Cardiac muscle cell (in vitro differentiated cells and primary cell): ENCODE measurements around the gene GSKIP. TPM values are rescaled to one million over a fixed set of nuclear protein-coding genes. Genes with fewer than 3 reads are reported as not detected.

Source experiments
- DNase-seq, 2 donors: peaks; one replicate each; pipeline versions ENCODE4 v3.0.0 to v3.0.0-alpha.2; 2010 to 2017; ENCODE audit warnings: low read depth in 1 of 2, low spot score in 1 of 2
- H3K27ac ChIP-seq: fragments of 200-600 bp; sonication (generic); 2 replicates; pipeline ENCODE4 v1.5.1; 2016
- H3K27me3 ChIP-seq: fragments of 200-600 bp; sonication (generic); 2 replicates; pipeline ENCODE4 v1.6.0; 2016; ENCODE audit warnings: control low read depth
- H3K36me3 ChIP-seq: fragments of 200-600 bp; sonication (generic); 2 replicates; pipeline ENCODE4 v1.5.1; 2016; ENCODE audit warnings: control low read depth
- H3K4me1 ChIP-seq: fragments of 200-600 bp; sonication (generic); 2 replicates; pipeline ENCODE4 v1.8.1; 2017; ENCODE audit warnings: low read depth, mild to moderate bottlenecking, mixed run types
- H3K4me3 ChIP-seq: fragments of 200-600 bp; sonication (generic); 2 replicates; pipeline ENCODE4 v1.5.1; 2016; ENCODE audit warnings: mild to moderate bottlenecking
- H3K9me3 ChIP-seq: fragments of 200-600 bp; sonication (generic); 2 replicates; pipeline ENCODE4 v1.5.1; 2017; ENCODE audit warnings: low read depth, mild to moderate bottlenecking, control low read depth
- CTCF ChIP-seq: IDR thresholded peaks from 2 replicates; pipeline ENCODE4 v1.5.1; 2012; ENCODE audit warnings: low read depth, mild to moderate bottlenecking, low read length
- polyA plus RNA-seq: library from polyadenylated mRNA; unstranded; fragments of >200 nt; fragmentation: Nextera tagmentation; extraction: Ambion mirVana; gene quantifications from 2 replicates; pipeline ENCODE4 v1.2.1, GENCODE V29; 2016
- total RNA-seq: library from RNA; depleted of rRNA; stranded (reverse); fragments of >200 nt; gene quantifications from 2 replicates; pipeline ENCODE4 v1.2.3, GENCODE V29; 2016

The GSKIP gene
- total and polyA plus RNA-seq, 2 experiments from 2014 or later = 11.8 to 30.8 TPM

GRCh38 chr14:96376093-96376492 is 12.8 kb downstream of the GSKIP start:
- no peak for DNase-seq
- Histone ChIP-seq H3K4me3 (no peak overlapping the region), H3K27me3 (no peaks in the 10 kb centered on the region), H3K4me1 (no peaks in the 10 kb centered on the region), H3K9me3 (no peaks in the 10 kb centered on the region), H3K27ac (no peak overlapping the region), H3K36me3 (no peaks in the 10 kb centered on the region)
- TF ChIP-seq CTCF = no peak

GRCh38 chr14:96380735-96381134 is 17.4 kb downstream of the GSKIP start:
- Histone ChIP-seq H3K27me3 (no peaks in the 10 kb centered on the region), H3K4me1 (peaks cover 2% of the 10 kb centered on the region), H3K36me3 (peaks cover 24% of the 10 kb centered on the region), H3K27ac (no peak overlapping the region), H3K4me3 (no peak overlapping the region), H3K9me3 (no peaks in the 10 kb centered on the region)
- DNase-seq = no peak
- TF ChIP-seq CTCF = no peak

- Histone ChIP-seq H3K27me3 (no peaks in the 10 kb centered on the region), H3K36me3 (peaks cover 38% of the 10 kb centered on the region), H3K4me3 (no peak overlapping the region), H3K27ac (no peak overlapping the region), H3K4me1 (peaks cover 2% of the 10 kb centered on the region), H3K9me3 (no peaks in the 10 kb centered on the region)
- no peak for TF ChIP-seq CTCF
- DNase-seq = no peak
These were observed 20.1 kb downstream of the GSKIP start for GRCh38 chr14:96383445-96383844.

- Histone ChIP-seq H3K4me1 (peaks cover 2% of the 10 kb centered on the region), H3K27me3 (no peaks in the 10 kb centered on the region), H3K9me3 (no peaks in the 10 kb centered on the region), H3K27ac (no peak overlapping the region), H3K36me3 (peaks cover 38% of the 10 kb centered on the region), H3K4me3 (no peak overlapping the region)
- no peak for TF ChIP-seq CTCF
- DNase-seq = no peak
These were observed 20.7 kb downstream of the GSKIP start for GRCh38 chr14:96384053-96384452.

- TF ChIP-seq CTCF = no peak
These were observed 21.4 kb downstream of the GSKIP start for GRCh38 chr14:96384740-96385139.

GRCh38 chr14:96385385-96385784 is 22.1 kb downstream of the GSKIP start:
- Histone ChIP-seq H3K9me3 (no peaks in the 10 kb centered on the region), H3K27me3 (peaks cover 9% of the 10 kb centered on the region), H3K4me1 (peaks cover 2% of the 10 kb centered on the region), H3K27ac (no peak overlapping the region), H3K36me3 (peaks cover 38% of the 10 kb centered on the region), H3K4me3 (no peak overlapping the region)
- DNase-seq = no peak
- TF ChIP-seq CTCF = no peak

More at GRCh38 chr14:96384740-96385139, 21.4 kb downstream of the GSKIP start:
- H3K4me1 ChIP-seq = peaks cover 2% of the 10 kb centered on the region
- DNase-seq = no peak
- H3K9me3 ChIP-seq = no peaks in the 10 kb centered on the region
- peaks cover 38% of the 10 kb centered on the region for H3K36me3 ChIP-seq
- peaks cover 2% of the 10 kb centered on the region for H3K27me3 ChIP-seq
- H3K4me3 ChIP-seq = no peak overlapping the region
- H3K27ac ChIP-seq = no peak overlapping the region
